IPS-11a (cell line): ENCODE measurements around the gene ZNF491.
"Not testable (repeated sequence)": the region's sequence is repeated elsewhere in the genome, so short reads cannot be mapped to it uniquely, and the experiment has no call there.

Experiments used
- H3K4me3 ChIP-seq: one replicate; pipeline ENCODE4 v1.5.1; 2013; ENCODE audit warnings: low read depth, low read length, control low read depth

Gene ZNF491

GRCh38 chr19:11806354-11807098 lies 8.2 kb downstream of the ZNF491 start:
- H3K4me3 ChIP-seq, result no peak overlapping the region

- no peak overlapping the region for H3K4me3 ChIP-seq
These were observed 8.7 kb downstream of the ZNF491 start for GRCh38 chr19:11807099-11807380.

- H3K4me3 ChIP-seq, result peak overlapping the region; percentile 79
These were observed 15.3 kb downstream of the ZNF491 start for GRCh38 chr19:11813703-11814028.

- peak within 1 kb of the TSS; percentile 79 for H3K4me3 ChIP-seq
These were observed 15.8 kb downstream of the ZNF491 start, which contains the start of gene ZNF440 for GRCh38 chr19:11814029-11814699. Gene ZNF440, plus strand, starts transcription at chr19:11814273. Its CDS starts 175 bp downstream, at chr19:11814448.

GRCh38 chr19:11814700-11815035 lies 16.3 kb downstream of the ZNF491 start:
- H3K4me3 ChIP-seq, result peak overlapping the region; percentile 79

GRCh38 chr19:11821474-11822109 lies 23.3 kb downstream of the ZNF491 start:
- H3K4me3 ChIP-seq, result no peak overlapping the region

- H3K4me3 ChIP-seq, result not testable (repeated sequence)
These were observed 30.9 kb downstream of the ZNF491 start for GRCh38 chr19:11828957-11829876.

GRCh38 chr19:11832253-11832912 lies 34.1 kb downstream of the ZNF491 start:
- no peak overlapping the region for H3K4me3 ChIP-seq

GRCh38 chr19:11833541-11833940 lies 35.2 kb downstream of the ZNF491 start:
- no peak overlapping the region for H3K4me3 ChIP-seq

GRCh38 chr19:11835626-11836066 lies 37.3 kb downstream of the ZNF491 start:
- not testable (repeated sequence) for H3K4me3 ChIP-seq

- H3K4me3 ChIP-seq, result no peak overlapping the region
These were observed 45.4 kb downstream of the ZNF491 start for GRCh38 chr19:11843722-11844121.

- not testable (repeated sequence) for H3K4me3 ChIP-seq
These were observed 49.3 kb downstream of the ZNF491 start for GRCh38 chr19:11847615-11848014.

GRCh38 chr19:11848200-11848593 lies 49.9 kb downstream of the ZNF491 start:
- H3K4me3 ChIP-seq, result no peak overlapping the region

GRCh38 chr19:11848594-11849469 lies 50.5 kb downstream of the ZNF491 start, which contains the start of gene ZNF439:
Gene ZNF439, plus strand, starts transcription at chr19:11848726. Its CDS starts 142 bp downstream, at chr19:11848868.
- H3K4me3 ChIP-seq, result peak within 1 kb of the TSS; percentile 24

- not testable (repeated sequence) for H3K4me3 ChIP-seq
These were observed 52.0 kb downstream of the ZNF491 start for GRCh38 chr19:11850289-11850688.

GRCh38 chr19:11853358-11853757 lies 55.0 kb downstream of the ZNF491 start:
- H3K4me3 ChIP-seq, result no peak overlapping the region

- H3K4me3 ChIP-seq, result no peak overlapping the region
These were observed 58.4 kb downstream of the ZNF491 start for GRCh38 chr19:11856596-11857250.
